Breast epithelium (tissue), 3 donors: Measurements from ENCODE around the gene MEAK7.

ENCODE experiments used
- CTCF ChIP-seq, 3 donors: fragments of 450-650 bp; IDR thresholded peaks; one replicate each; pipeline ENCODE4 v1.5.1; 2016 to 2017; ENCODE audit warnings: antibody characterized with exemption in 3 of 3, mild to moderate bottlenecking in 3 of 3, moderate library complexity in 3 of 3
- POLR2A ChIP-seq: fragments of 450-650 bp; IDR thresholded peaks from one replicate; pipeline ENCODE4 v1.6.1; 2016; ENCODE audit warnings: antibody characterized with exemption, mild to moderate bottlenecking, moderate library complexity

- TF ChIP-seq CTCF (IDR thresholded peaks at IDR 0.05) = no peak
- no peak for TF ChIP-seq POLR2A
Measured at GRCh38 chr16:84466692-84467091, 37.8 kb downstream of the MEAK7 start.
